HCT116 (cell line): ENCODE results near the gene ACTR3. TPM values are rescaled to one million over a fixed set of nuclear protein-coding genes. Genes with fewer than 3 reads are reported as not detected.

Experiments
- ATAC-seq: fragments of 200-7000 bp; cut with Tn5 transposase; 2 replicates; pipeline ENCODE4 v1.9.1; 2020; ENCODE audit warnings: mild to moderate bottlenecking, moderate library complexity
- BruUV-seq: library from RNA; stranded (reverse); fragments of 400-500 nt; replicated peaks from 2 replicates; lab custom pipeline; 2021; lab: Mats Ljungman, UMichigan
- CTCF ChIA-PET: fragments of 300-600 bp; sonication (Branson Sonifier 250); formaldehyde crosslinking; loops from one replicate; lab custom pipeline; 2021; ENCODE audit warnings: antibody characterized with exemption; lab: Charles Lee
- POLR2A ChIA-PET: fragments of 300-600, 350-600 bp; sonication (Branson Sonifier 250); formaldehyde crosslinking; loops from one replicate; lab custom pipeline; 2021; ENCODE audit warnings: antibody characterized with exemption; lab: Charles Lee
- RAD21 ChIA-PET, 2 experiments: fragments of 300-600 bp; sonication (Branson Sonifier 250); formaldehyde crosslinking; loops; one replicate each; lab custom pipeline; 2023; ENCODE audit warnings: low total read pairs in 2 of 2; ENCODE audit not compliant: uncharacterized antibody in 2 of 2, unreplicated experiment in 2 of 2, low non-redundant PET in 1 of 2; lab: Charles Lee
- DNase-seq: peaks from one replicate; pipeline ENCODE4 v3.0.0-alpha.2; 2010; ENCODE audit warnings: low read depth, low spot score
- H2AFZ ChIP-seq: fragments of 200-600 bp; shearing (Covaris generic), sonication (generic); 2 replicates; pipeline ENCODE4 v1.6.1; 2017; ENCODE audit warnings: low read depth, mixed run types, mixed read lengths, antibody characterized with exemption, low read length; ENCODE audit not compliant: poor library complexity, severe bottlenecking
- H3K27ac ChIP-seq: 2 replicates; pipeline ENCODE4 v1.5.1; 2012; ENCODE audit warnings: low read depth, low read length
- H3K27me3 ChIP-seq: fragments of 200-600 bp; sonication (generic); 2 replicates; pipeline ENCODE4 v1.6.1; 2016; ENCODE audit warnings: mixed run types, low read length, mixed read lengths; ENCODE audit not compliant: insufficient read depth
- H3K36me3 ChIP-seq, 2 experiments: fragments of 200-500 bp in 1 of 2; fragments of 200-600 bp in 1 of 2; sonication (Bioruptor generic) in 1 of 2; sonication (generic) in 1 of 2; 2 replicates each; pipeline versions ENCODE4 v1.5.1 to v1.6.1; 2014 to 2016; ENCODE audit warnings: low read length in 2 of 2, inconsistent platforms in 1 of 2, mixed read lengths in 1 of 2, mixed run types in 1 of 2; ENCODE audit not compliant: insufficient read depth in 2 of 2, control insufficient read depth in 1 of 2
- H3K4me1 ChIP-seq, 2 experiments: fragments of 200-600 bp in 1 of 2; sonication (generic) in 1 of 2; 2 replicates each; pipeline versions ENCODE4 v1.5.1 to v1.6.1; 2012 to 2017; ENCODE audit warnings: low read length in 2 of 2, inconsistent platforms in 1 of 2, mild to moderate bottlenecking in 1 of 2, mixed read lengths in 1 of 2, mixed run types in 1 of 2, moderate library complexity in 1 of 2; ENCODE audit not compliant: insufficient read depth in 2 of 2, control insufficient read depth in 1 of 2
- H3K4me2 ChIP-seq: fragments of 200-600 bp; sonication (generic); 2 replicates; pipeline ENCODE4 v1.6.1; 2017; ENCODE audit warnings: mixed run types, low read length, mixed read lengths
- H3K4me3 ChIP-seq, 2 experiments: fragments of 200-600 bp in 1 of 2; sonication (generic) in 1 of 2; replicated peaks in 1 of 2; 2 replicates each; pipeline ENCODE4 v1.5.1; 2011 to 2016; ENCODE audit warnings: low read length in 2 of 2, control low read depth in 1 of 2, low read depth in 1 of 2, mild to moderate bottlenecking in 1 of 2, mixed read lengths in 1 of 2, mixed run types in 1 of 2
- H3K79me2 ChIP-seq: fragments of 200-600 bp; sonication (generic); 2 replicates; pipeline ENCODE4 v1.6.1; 2017; ENCODE audit warnings: mild to moderate bottlenecking, mixed run types, low read length, moderate library complexity, mixed read lengths; ENCODE audit not compliant: insufficient read depth
- H3K9ac ChIP-seq: fragments of 200-600 bp; sonication (generic); 2 replicates; pipeline ENCODE4 v1.6.1; 2016; ENCODE audit warnings: low read length, mixed read lengths
- H3K9me2 ChIP-seq: fragments of 200-600 bp; sonication (generic), shearing (Covaris generic); 2 replicates; pipeline ENCODE4 v1.6.1; 2017; ENCODE audit warnings: mixed run types, mild to moderate bottlenecking, moderate library complexity; ENCODE audit not compliant: insufficient read depth
- H3K9me3 ChIP-seq, 2 experiments: fragments of 200-500 bp in 1 of 2; fragments of 200-600 bp in 1 of 2; sonication (Bioruptor generic) in 1 of 2; sonication (generic) in 1 of 2; 2 replicates each; pipeline ENCODE4 v1.6.1; 2014 to 2017; ENCODE audit warnings: low read length in 2 of 2, mixed read lengths in 2 of 2, inconsistent platforms in 1 of 2, low read depth in 1 of 2, mild to moderate bottlenecking in 1 of 2, mixed run types in 1 of 2, moderate library complexity in 1 of 2; ENCODE audit not compliant: control insufficient read depth in 1 of 2, insufficient read depth in 1 of 2
- H4K20me1 ChIP-seq: fragments of 200-600 bp; sonication (generic), shearing (Covaris generic); 2 replicates; pipeline ENCODE4 v1.6.1; 2017; ENCODE audit warnings: mixed run types, mild to moderate bottlenecking, moderate library complexity; ENCODE audit not compliant: insufficient read depth
- CBX3 ChIP-seq: IDR thresholded peaks from 2 replicates; pipeline ENCODE4 v1.6.1; 2012; ENCODE audit warnings: low read depth
- EGR1 ChIP-seq: IDR thresholded peaks from 2 replicates; pipeline ENCODE4 v1.6.1; 2012; ENCODE audit warnings: low read depth
- ELF1 ChIP-seq: IDR thresholded peaks from 2 replicates; pipeline ENCODE4 v1.6.1; 2012; ENCODE audit warnings: low read depth, borderline replicate concordance
- EZH2 ChIP-seq: fragments of 200-600 bp; sonication (generic); IDR thresholded peaks from 2 replicates; pipeline ENCODE4 v1.6.1; 2017; ENCODE audit warnings: antibody characterized with exemption, mixed run types
- JUND ChIP-seq: IDR thresholded peaks from 2 replicates; pipeline ENCODE4 v1.6.1; 2012
- POLR2AphosphoS5 ChIP-seq: IDR thresholded peaks from 2 replicates; pipeline ENCODE4 v1.6.1; 2011; ENCODE audit warnings: mild to moderate bottlenecking, low read depth, low read length, moderate library complexity
- SP1 ChIP-seq: IDR thresholded peaks from 2 replicates; pipeline ENCODE4 v1.6.1; 2012; ENCODE audit warnings: low read depth
- SRF ChIP-seq: IDR thresholded peaks from 2 replicates; pipeline ENCODE4 v1.6.1; 2012; ENCODE audit warnings: low read depth
- ZFX ChIP-seq: fragments of 450-650 bp; IDR thresholded peaks from 2 replicates; pipeline ENCODE4 v1.6.1; 2017
- ZNF274 ChIP-seq: fragments of 200-500 bp; sonication (Bioruptor generic); IDR thresholded peaks from 2 replicates; pipeline ENCODE4 v1.6.1; 2014; ENCODE audit warnings: mild to moderate bottlenecking, low read depth, low read length, inconsistent platforms
- intact Hi-C: fragments of 100-400 bp; cut with micrococcal nuclease; formaldehyde crosslinking; loops from 2 replicates; pipeline ENCODE4 v1.10.0; 2022
- total RNA-seq: library from RNA; stranded (reverse); gene quantifications from one replicate; pipeline ENCODE4 v1.2.1, GENCODE V29; 2021; ENCODE audit not compliant: unreplicated experiment
- TF ChIP-seq, protein P1 (sequence below): IDR thresholded peaks from 2 replicates; pipeline ENCODE4 v1.6.1; 2012
- TF ChIP-seq, protein P2 (sequence below): IDR thresholded peaks from 2 replicates; pipeline ENCODE4 v1.6.1; 2012
- TF ChIP-seq, protein P3 (sequence below), 3 experiments: fragments of 200-600 bp in 1 of 3; sonication (generic) in 1 of 3; IDR thresholded peaks in 2 of 3; conservative IDR thresholded peaks in 1 of 3; 2 replicates each; pipeline ENCODE4 v1.5.1; 2012 to 2017; ENCODE audit warnings: low read depth in 2 of 3, low read length in 2 of 3, antibody characterized with exemption in 1 of 3, borderline replicate concordance in 1 of 3, control low read depth in 1 of 3, mild to moderate bottlenecking in 1 of 3, mixed read lengths in 1 of 3, mixed run types in 1 of 3, moderate library complexity in 1 of 3; ENCODE audit not compliant: insufficient read depth in 1 of 3

Gene ACTR3
- total RNA-seq, 1 experiment from 2014 or later, result 232 TPM

DNA sequence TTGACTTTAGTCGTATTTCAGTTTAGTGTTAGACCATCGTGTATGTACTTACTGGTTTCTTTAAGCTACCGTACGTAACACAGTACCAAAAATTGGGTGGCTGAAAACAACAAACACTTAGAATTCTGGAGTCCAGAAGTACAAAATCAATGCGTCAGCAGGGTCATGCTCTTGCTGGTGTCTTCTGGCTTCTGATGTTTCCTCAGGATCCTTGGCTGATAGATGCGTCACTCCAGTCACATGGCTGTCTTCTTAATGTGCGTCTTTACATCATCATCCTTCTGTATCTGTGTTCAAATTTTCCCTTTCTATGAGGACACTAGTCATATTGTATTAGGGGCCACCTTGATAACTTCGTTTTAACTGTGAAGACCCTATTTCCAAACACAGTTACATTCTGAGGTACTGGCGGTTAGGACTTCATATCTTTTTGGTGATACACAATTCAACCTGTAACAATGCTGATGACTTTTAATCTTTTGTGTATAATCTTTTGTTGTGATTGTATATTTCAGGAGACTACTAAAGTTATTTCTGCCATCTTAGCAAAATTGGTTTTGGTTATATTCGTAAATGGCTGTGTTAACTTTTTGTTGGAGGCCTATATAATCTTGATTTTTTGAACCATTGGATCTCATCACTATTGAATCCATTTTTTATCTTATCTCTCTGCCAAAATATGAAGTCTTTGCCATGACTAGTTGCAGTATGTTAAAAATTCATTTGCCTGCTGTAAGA is 25.4 kb downstream of the ACTR3 start:
- CTCF ChIA-PET, result no interaction called here
- H3K79me2 ChIP-seq, result peaks cover 87% of the 10 kb centered on the region

More for the DNA sequence above, 25.4 kb downstream of the ACTR3 start:
- no peak for DNase-seq
- no peak overlapping the region for H3K4me3 ChIP-seq
- H4K20me1 ChIP-seq, result peaks cover 4% of the 10 kb centered on the region; the same call in 1 of the 2 replicates
- TF ChIP-seq ZNF274, result no peak
- no peak for TF ChIP-seq POLR2AphosphoS5
- no peak for TF ChIP-seq ELF1
- TF ChIP-seq SRF, result no peak
- TF ChIP-seq CBX3, result no peak
- TF ChIP-seq, protein P1, sequence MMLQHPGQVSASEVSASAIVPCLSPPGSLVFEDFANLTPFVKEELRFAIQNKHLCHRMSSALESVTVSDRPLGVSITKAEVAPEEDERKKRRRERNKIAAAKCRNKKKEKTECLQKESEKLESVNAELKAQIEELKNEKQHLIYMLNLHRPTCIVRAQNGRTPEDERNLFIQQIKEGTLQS, result no peak
- TF ChIP-seq, protein P2, sequence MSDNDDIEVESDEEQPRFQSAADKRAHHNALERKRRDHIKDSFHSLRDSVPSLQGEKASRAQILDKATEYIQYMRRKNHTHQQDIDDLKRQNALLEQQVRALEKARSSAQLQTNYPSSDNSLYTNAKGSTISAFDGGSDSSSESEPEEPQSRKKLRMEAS, result no peak
- TF ChIP-seq ZFX, result no peak
- no peak for TF ChIP-seq EZH2
- no peak for TF ChIP-seq EGR1
- TF ChIP-seq SP1, result no peak
- TF ChIP-seq, protein P3, sequence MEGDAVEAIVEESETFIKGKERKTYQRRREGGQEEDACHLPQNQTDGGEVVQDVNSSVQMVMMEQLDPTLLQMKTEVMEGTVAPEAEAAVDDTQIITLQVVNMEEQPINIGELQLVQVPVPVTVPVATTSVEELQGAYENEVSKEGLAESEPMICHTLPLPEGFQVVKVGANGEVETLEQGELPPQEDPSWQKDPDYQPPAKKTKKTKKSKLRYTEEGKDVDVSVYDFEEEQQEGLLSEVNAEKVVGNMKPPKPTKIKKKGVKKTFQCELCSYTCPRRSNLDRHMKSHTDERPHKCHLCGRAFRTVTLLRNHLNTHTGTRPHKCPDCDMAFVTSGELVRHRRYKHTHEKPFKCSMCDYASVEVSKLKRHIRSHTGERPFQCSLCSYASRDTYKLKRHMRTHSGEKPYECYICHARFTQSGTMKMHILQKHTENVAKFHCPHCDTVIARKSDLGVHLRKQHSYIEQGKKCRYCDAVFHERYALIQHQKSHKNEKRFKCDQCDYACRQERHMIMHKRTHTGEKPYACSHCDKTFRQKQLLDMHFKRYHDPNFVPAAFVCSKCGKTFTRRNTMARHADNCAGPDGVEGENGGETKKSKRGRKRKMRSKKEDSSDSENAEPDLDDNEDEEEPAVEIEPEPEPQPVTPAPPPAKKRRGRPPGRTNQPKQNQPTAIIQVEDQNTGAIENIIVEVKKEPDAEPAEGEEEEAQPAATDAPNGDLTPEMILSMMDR (IDR thresholded peaks at IDR 0.05 in 2 of 3, conservative IDR thresholded peaks at IDR 0.05 in 1 of 3; ENCODE audit: borderline replicate concordance in 1 of 3, insufficient read depth in 1 of 3, low read depth in 2 of 3, low read length in 2 of 3), result no peak
- no peak for TF ChIP-seq JUND
- TF ChIP-seq, all 23 proteins: peak for 0
- H3K9me3 ChIP-seq, result no peaks in the 10 kb centered on the region
- peaks cover 5 to 18% of the 10 kb centered on the region in 2 experiments for H3K36me3 ChIP-seq
- no peaks in the 10 kb centered on the region for H3K27me3 ChIP-seq
- peaks cover 0 to 1% of the 10 kb centered on the region in 2 experiments; a peak in 1 of 4 replicates for H3K4me1 ChIP-seq
- H3K27ac ChIP-seq, result no peak overlapping the region
- POLR2A ChIA-PET, result no interaction called here
- ATAC-seq, result no peak
- intact Hi-C loops, result no loop called here
- H3K9ac ChIP-seq, result no peak overlapping the region
- no TSS peak for BruUV-seq
- RAD21 ChIA-PET, result no interaction called here
- H2AFZ ChIP-seq, result no peak overlapping the region
- H3K4me2 ChIP-seq, result no peak overlapping the region
- H3K9me2 ChIP-seq, result no peaks in the 10 kb centered on the region
